ENCODE measurements around the gene CRYL1.

DNA sequence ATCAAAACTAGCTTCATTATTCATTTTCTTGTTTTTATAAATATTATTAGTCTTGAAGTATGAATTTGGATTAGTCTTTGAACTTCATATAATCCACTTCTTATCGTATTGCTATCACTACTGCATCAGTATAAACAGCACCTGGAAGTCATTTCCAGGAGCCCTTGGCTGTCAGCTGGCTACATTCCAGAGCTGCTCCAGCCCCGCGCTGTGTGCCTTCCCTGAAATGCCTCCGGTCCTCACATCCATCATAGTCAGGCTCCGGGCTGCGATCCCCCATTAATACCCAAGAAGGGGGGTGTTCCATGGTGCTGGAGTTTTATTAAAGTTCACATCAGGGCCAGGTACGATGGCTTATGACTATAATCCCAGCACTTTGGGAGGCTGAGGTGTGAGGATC, 169.2 kb downstream of the CRYL1 start:
- no peak for TF ChIP-seq POLR2A (IDR thresholded peaks at IDR 0.05; ENCODE audit: extremely low read depth, insufficient read length)
- TF ChIP-seq, protein P1, sequence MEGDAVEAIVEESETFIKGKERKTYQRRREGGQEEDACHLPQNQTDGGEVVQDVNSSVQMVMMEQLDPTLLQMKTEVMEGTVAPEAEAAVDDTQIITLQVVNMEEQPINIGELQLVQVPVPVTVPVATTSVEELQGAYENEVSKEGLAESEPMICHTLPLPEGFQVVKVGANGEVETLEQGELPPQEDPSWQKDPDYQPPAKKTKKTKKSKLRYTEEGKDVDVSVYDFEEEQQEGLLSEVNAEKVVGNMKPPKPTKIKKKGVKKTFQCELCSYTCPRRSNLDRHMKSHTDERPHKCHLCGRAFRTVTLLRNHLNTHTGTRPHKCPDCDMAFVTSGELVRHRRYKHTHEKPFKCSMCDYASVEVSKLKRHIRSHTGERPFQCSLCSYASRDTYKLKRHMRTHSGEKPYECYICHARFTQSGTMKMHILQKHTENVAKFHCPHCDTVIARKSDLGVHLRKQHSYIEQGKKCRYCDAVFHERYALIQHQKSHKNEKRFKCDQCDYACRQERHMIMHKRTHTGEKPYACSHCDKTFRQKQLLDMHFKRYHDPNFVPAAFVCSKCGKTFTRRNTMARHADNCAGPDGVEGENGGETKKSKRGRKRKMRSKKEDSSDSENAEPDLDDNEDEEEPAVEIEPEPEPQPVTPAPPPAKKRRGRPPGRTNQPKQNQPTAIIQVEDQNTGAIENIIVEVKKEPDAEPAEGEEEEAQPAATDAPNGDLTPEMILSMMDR (IDR thresholded peaks at IDR 0.05; ENCODE audit: low read depth, low read length) = no peak

Measured in NB4 (cell line).